T1000 (cell line): ENCODE data around the gene RANBP17.
"Not testable (repeated sequence)": the region's sequence is repeated elsewhere in the genome, so short reads cannot be mapped to it uniquely, and the experiment has no call there.

ENCODE experiments used
- DNase-seq: peaks from one replicate; lab custom pipeline; 2025; ENCODE audit warnings: mixed read lengths; lab: John Stamatoyannopoulos, UW

The RANBP17 gene

GRCh38 chr5:170861917-170862766 lies at the start of gene RANBP17:
RANBP17 (plus strand) TSS chr5:170862018.
- DNase-seq: peak; percentile 81

GRCh38 chr5:170813231-170813630 lies 48.6 kb upstream of the RANBP17 start:
- DNase-seq: no peak

GRCh38 chr5:170817195-170817594 lies 44.6 kb upstream of the RANBP17 start:
- DNase-seq: no peak

- DNase-seq: no peak
These were observed 43.6 kb upstream of the RANBP17 start for GRCh38 chr5:170818232-170818631.

DNA sequence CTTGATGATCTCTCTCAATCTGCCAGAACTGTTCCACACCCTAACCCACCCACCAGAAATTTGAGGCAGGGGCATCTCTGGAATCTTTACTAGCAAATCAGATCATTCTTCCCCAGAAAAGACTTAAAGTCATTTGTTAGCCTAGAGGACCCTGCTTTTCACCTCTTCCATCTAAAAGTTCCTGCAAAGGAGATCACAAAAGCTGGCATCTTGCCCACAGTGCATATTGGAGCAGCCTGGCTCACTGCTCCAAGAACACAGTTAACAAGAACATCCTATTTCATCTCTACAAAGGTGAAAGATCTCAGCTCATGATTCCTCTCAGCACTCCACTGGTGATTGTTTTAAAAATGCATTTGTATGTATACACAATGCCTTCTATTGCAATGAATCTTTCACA lies 42.0 kb upstream of the RANBP17 start:
- DNase-seq: no peak

- no peak for DNase-seq
These were observed 40.5 kb upstream of the RANBP17 start for GRCh38 chr5:170821257-170821800.

DNA sequence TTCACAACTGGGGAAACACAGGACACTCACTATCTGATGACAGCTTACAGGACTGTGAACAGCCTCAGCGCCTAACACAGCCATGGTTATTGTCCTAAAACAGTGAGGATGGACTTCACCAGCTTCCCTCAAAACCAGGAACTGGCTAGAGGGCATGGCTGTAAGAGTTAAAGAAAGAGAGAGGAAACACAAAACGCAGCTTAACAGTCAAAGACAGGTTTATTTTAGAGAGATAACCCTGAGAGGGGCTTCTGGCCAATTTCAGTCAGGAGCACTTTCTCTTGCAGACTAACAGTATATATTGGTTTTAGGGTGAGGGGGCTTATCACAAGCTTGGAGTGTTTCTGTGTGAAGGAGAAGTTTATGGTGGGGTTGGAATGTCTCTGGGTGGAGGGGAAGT lies 35.7 kb upstream of the RANBP17 start:
- DNase-seq: no peak

- DNase-seq: no peak
These were observed 29.6 kb upstream of the RANBP17 start for GRCh38 chr5:170832241-170832640.

DNA sequence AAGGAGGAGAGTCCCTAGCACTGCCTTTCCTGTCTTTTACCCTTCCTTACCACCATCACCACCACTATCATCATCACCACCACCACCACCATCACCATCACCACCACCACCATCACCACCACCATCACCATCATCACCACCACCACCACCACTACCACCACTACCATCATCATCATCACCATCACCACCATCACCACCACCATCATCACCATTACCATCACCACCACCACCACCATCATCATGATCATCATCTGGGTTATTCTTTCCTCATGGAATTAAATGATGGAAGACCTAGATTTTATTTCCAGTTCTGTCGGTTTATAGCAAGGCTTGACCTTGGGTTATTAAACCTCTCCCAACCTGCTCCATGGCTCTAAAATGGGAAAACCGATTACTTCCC lies 27.8 kb upstream of the RANBP17 start:
- not testable (repeated sequence) for DNase-seq

DNA sequence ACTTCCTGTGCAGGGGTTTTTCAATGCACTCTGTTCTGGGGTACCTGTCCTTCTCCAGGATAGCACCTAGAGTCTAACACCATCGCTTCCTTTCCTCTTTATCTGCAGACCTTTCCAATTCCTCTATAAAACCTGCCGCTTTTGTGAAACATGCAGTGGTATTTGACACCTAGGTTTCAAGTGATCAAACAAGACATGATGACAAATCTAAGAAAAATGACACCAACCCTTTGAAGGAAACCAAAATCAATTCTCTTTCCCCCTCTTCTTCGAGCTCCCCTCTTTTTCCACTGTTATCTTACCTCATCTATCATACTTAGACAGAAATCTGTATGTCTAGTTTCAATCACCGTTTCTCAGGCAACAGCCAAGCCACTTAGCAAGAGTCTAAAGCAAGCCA lies 25.6 kb upstream of the RANBP17 start:
- DNase-seq: no peak

GRCh38 chr5:170843870-170844269 lies 17.9 kb upstream of the RANBP17 start:
- DNase-seq: no peak

DNA sequence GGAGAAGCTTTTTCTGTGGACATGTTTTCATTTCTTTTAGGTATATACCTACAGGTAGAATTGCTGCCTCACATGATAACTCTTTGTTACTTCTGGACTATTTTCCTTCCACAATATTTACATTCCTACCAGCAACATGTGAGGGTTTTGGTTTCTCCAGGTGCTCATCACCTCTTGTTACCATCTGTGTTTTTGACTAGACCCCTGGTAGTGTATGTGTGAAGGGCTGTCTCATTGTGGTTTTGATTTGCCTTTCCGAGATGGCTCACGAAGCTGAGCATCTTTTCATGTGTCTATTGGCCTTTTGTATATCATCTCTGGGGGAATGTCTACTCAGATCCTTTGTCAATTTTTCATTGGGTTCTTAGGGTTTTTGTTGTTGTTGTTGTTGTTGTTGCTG lies 17.2 kb upstream of the RANBP17 start:
- no peak for DNase-seq

- DNase-seq: no peak
These were observed 15.4 kb upstream of the RANBP17 start for GRCh38 chr5:170846416-170846815.

DNA sequence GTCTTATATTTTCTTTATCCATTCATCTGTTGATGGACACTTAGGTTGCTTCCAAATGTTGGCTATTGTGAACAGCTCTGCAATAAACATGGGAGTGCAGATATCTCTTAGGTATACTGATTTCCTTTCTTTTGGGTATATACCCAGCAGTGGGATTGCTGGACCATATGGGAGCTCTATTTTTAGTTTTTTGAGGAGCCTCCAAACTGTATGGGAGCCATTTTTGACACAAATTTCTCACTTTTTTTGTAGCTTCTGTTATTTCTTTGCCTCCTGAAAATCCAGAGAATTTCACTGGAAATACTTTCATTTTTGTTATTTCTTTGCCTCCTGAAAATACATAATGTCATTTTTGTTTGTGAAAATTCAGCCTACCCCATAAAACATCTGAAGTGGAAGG lies 15.0 kb upstream of the RANBP17 start:
- no peak for DNase-seq

DNA sequence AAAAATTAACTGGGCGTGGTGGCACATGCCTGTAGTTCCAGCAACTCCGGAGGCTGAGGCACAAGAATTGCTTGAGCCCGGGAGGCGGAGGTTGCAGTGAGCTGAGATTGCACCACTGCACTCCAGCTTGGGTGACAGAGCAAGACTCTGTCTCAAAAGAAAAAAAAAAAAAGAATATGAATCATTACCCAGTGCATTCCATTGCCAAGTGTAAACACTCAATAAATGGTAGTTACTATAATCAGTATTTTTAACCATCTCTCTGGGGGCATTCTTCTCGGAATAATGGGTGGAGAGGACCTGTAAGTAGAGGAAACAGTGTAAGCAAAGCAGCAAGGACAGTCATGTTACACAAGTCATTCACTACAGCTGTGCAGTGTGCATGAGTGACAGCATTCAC lies 13.8 kb upstream of the RANBP17 start:
- peak; percentile 21 for DNase-seq

GRCh38 chr5:170849374-170849773 lies 12.4 kb upstream of the RANBP17 start:
- no peak for DNase-seq

DNA sequence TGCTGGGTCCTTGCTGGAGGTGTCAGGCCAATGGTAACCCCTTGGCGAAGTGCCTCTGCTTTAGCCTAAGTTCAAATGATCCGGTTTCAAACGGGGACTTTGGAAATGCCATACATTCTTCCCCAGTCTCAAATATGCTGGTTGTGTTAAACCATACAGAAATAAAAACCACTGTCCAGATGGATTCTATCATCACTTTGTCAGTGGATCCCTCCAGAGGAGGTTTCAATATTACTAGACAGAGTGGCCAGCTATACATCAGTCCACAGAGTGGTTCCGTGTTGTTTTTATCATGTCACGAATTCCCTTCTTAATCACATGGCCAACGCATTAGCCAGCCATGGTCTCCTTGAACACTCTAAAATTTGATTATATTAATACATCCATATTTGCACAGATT lies 7.3 kb upstream of the RANBP17 start:
- DNase-seq: no peak

- no peak for DNase-seq
These were observed 4.8 kb upstream of the RANBP17 start for GRCh38 chr5:170857066-170857465.

- DNase-seq: no peak
These were observed 1.4 kb upstream of the RANBP17 start for GRCh38 chr5:170860415-170860814.

GRCh38 chr5:170860818-170861666 lies 776 bp upstream of the RANBP17 start:
- DNase-seq: no peak

DNA sequence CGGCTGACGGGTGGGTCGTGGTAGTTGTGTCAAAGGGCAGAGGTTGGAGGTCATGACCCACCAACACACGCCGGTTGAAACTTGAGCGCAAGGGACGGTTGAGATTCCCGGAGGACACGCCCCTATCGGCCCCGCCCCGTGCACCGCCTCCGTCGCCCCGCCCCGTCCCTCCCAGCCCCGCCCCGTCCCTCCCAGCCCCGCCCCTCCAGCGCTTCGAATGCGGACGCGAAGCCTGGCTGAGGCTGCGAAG lies 226 bp upstream of the RANBP17 start:
- no peak for DNase-seq

GRCh38 chr5:170863646-170864045 lies 1.8 kb downstream of the RANBP17 start:
- no peak for DNase-seq

- no peak for DNase-seq
These were observed 3.8 kb downstream of the RANBP17 start for GRCh38 chr5:170865622-170866021.
